Stimulated activated CD8-positive, alpha-beta memory T cell treated with anti-CD3 and anti-CD28 coated beads, Interleukin-7, amount 100 ng/mL, for 24 hours (primary cell): Measurements from ENCODE around the gene EFNA5.

Experiments
- DNase-seq: peaks from one replicate; pipeline ENCODE4 v3.0.0-alpha.2; 2020; ENCODE audit warnings: low read depth

EFNA5 gene

GRCh38 chr5:107603349-107603748, 67.4 kb downstream of the EFNA5 start:
- DNase-seq: no peak

GRCh38 chr5:107602896-107603295, 67.8 kb downstream of the EFNA5 start:
- DNase-seq: no peak

GRCh38 chr5:107601076-107601475, 69.7 kb downstream of the EFNA5 start:
- DNase-seq: no peak

GRCh38 chr5:107598958-107599357, 71.8 kb downstream of the EFNA5 start:
- DNase-seq: no peak

- no peak for DNase-seq
Measured at GRCh38 chr5:107597803-107598202, 72.9 kb downstream of the EFNA5 start.

- DNase-seq: no peak
Measured at GRCh38 chr5:107597247-107597646, 73.5 kb downstream of the EFNA5 start.

- DNase-seq: no peak
Measured at GRCh38 chr5:107594253-107595045, 76.3 kb downstream of the EFNA5 start.

- no peak for DNase-seq
Measured at GRCh38 chr5:107593009-107593408, 77.7 kb downstream of the EFNA5 start.

- no peak for DNase-seq
Measured at GRCh38 chr5:107592515-107592914, 78.2 kb downstream of the EFNA5 start.

- DNase-seq: no peak
Measured at GRCh38 chr5:107590686-107591085, 80.1 kb downstream of the EFNA5 start.

GRCh38 chr5:107589520-107590193, 81.1 kb downstream of the EFNA5 start:
- no peak for DNase-seq

- no peak for DNase-seq
Measured at GRCh38 chr5:107582625-107583024, 88.1 kb downstream of the EFNA5 start.

GRCh38 chr5:107580889-107581820, 89.6 kb downstream of the EFNA5 start:
- DNase-seq: no peak

GRCh38 chr5:107578051-107578635, 92.6 kb downstream of the EFNA5 start:
- DNase-seq: no peak

- no peak for DNase-seq
Measured at GRCh38 chr5:107577394-107577950, 93.3 kb downstream of the EFNA5 start.

- DNase-seq: no peak
Measured at GRCh38 chr5:107576736-107577393, 93.9 kb downstream of the EFNA5 start.

- DNase-seq: no peak
Measured at GRCh38 chr5:107576155-107576554, 94.6 kb downstream of the EFNA5 start.

- no peak for DNase-seq
Measured at GRCh38 chr5:107574287-107574686, 96.5 kb downstream of the EFNA5 start.

GRCh38 chr5:107572715-107573368, 97.9 kb downstream of the EFNA5 start:
- no peak for DNase-seq

- DNase-seq: peak; percentile 80
Measured at GRCh38 chr5:107571621-107572536, 98.9 kb downstream of the EFNA5 start.
